D721Med (cell line): ENCODE measurements around the gene ZNF277.

Experiments
- DNase-seq: peaks from one replicate; pipeline ENCODE4 v3.0.0; 2011; ENCODE audit warnings: low spot score; ENCODE audit not compliant: insufficient read length
- FAIRE-seq: peaks from 2 replicates; lab custom pipeline; 2011; peaks lifted over from hg19 to GRCh38; lab: Jason Lieb, UNC
- TF ChIP-seq, protein P1 (sequence below): IDR thresholded peaks from 2 replicates; pipeline ENCODE4 v1.5.1; 2012; ENCODE audit warnings: mild to moderate bottlenecking, control low read depth; ENCODE audit not compliant: insufficient read depth; ENCODE audit errors: missing control alignments

The ZNF277 gene

DNA sequence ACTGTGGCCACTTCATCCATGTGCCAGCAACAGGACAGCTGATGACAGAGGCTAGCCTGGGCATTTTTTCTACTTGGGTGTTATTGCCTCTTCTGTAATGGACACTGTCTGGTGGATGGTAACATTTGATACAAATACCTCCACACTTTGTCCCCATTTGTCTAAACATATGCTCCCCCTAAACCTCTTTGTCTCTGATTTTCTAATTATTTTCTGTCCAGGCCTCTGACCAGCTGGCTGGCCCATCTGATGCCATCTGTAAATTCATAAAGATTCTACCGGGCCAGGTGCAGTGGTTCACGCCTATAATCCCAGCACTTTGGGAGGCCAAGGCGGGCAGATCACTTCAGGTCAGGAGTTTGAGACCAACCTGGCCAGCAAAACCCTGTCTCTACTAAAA lies 159.1 kb downstream of the ZNF277 start:
- no peak for FAIRE-seq
- TF ChIP-seq, protein P1, sequence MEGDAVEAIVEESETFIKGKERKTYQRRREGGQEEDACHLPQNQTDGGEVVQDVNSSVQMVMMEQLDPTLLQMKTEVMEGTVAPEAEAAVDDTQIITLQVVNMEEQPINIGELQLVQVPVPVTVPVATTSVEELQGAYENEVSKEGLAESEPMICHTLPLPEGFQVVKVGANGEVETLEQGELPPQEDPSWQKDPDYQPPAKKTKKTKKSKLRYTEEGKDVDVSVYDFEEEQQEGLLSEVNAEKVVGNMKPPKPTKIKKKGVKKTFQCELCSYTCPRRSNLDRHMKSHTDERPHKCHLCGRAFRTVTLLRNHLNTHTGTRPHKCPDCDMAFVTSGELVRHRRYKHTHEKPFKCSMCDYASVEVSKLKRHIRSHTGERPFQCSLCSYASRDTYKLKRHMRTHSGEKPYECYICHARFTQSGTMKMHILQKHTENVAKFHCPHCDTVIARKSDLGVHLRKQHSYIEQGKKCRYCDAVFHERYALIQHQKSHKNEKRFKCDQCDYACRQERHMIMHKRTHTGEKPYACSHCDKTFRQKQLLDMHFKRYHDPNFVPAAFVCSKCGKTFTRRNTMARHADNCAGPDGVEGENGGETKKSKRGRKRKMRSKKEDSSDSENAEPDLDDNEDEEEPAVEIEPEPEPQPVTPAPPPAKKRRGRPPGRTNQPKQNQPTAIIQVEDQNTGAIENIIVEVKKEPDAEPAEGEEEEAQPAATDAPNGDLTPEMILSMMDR, result no peak
- no peak for DNase-seq

DNA sequence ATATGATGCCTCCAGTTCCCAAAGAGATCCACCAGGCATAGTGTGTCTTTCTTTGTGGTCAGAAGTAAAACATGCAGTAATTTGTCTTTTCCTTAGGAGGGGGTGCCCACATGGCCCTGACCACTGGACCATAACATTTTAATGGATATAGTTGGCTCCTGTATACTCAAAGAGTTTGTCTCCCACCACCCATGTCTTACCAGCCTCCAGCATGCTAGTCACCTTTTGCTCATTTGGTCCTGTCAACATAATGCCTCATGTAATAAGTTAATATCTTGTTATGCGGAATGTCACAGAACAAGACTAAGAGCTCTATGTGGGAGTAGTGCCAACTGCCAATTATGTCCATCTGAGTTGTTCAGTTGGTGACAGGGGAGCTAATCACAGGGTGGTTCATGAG lies 160.4 kb downstream of the ZNF277 start:
- FAIRE-seq (no peak), DNase-seq (no peak)
- TF ChIP-seq, protein P1, result no peak

DNA sequence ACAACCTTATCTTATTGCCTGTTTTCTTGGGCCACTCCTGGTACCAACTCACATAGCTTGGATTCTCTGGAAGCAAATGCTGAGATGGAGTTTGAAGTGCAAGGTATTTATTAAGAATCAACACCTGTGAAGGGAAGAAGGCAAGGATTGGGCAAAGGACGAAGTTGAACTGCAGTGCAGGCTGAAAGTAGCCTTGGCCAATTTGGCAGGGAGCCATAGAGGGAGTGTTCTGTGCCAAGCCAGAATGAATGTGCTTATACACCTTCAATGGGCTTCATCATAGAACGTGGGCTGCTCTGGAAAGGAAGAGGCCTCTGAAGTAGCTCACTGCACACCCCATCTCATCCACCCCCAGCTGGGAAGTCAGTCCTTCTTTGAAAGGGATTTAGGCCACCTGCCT lies 163.9 kb downstream of the ZNF277 start:
- DNase-seq (no peak), FAIRE-seq (no peak)

DNA sequence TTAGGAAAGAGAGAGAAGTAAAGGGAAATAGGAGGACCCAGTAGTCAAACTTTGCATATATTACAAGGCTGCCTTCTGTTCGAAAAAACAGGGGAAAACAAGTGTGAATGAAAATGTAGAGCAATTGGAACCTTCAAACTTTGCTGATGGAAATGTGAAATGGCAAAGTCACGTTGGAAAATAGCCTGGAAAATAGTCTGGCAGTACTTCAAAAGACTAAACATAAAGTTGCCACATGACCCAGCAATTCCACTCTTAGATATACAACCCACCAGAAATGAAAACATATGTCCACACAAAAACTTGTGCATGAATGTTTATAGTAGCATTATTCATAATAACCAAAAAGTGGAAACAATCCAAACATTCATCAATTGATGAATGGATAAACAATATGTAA lies 165.2 kb downstream of the ZNF277 start:
- no peak for FAIRE-seq
- TF ChIP-seq, protein P1, result no peak
- no peak for DNase-seq

More for the DNA sequence above, 163.9 kb downstream of the ZNF277 start:
- TF ChIP-seq, protein P1, result no peak

DNA sequence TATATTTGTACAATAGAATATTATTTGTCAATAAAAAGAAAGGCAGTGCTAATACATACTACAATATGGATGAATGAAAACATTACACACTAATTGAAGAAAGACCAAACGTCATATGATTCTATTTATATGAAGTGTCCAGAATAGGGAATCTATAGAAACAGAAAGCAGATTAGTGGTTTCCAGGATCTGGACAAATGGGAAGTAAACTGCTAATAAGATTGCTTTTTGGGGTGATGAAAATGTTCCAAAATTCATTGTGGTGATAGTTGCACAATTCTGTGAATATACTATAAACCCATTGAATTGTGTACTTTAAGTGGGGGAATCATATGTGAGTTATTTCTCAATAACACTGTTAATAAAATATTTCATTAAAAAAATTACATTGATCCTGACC lies 165.6 kb downstream of the ZNF277 start:
- DNase-seq, result no peak
- FAIRE-seq, result no peak
- TF ChIP-seq, protein P1, result no peak

DNA sequence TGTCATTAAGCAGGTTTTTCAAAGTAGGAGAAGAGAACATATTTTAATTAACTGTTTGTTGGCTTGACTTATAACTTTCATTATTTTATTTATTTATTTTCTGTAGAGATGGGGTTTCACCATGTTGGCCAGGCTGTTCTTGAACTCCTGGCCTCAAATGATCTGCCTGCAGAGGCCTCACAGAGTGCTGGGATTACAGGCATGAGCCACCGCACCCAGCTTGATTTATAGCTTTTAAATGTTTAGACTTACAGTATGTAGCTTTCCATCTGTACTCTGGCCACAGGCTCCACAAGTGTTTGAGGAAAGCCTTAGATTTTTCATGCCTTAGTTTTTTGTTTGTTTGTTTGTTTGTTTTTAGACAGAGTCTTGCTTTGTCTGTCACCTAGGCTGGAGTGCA lies 171.1 kb downstream of the ZNF277 start:
- DNase-seq (no peak), FAIRE-seq (no peak)

GRCh38 chr7:112381311-112382091 lies 175.0 kb downstream of the ZNF277 start:
- FAIRE-seq, result no peak
- TF ChIP-seq, protein P1, result no peak

More for the DNA sequence above, 171.1 kb downstream of the ZNF277 start:
- TF ChIP-seq, protein P1, result no peak

More at GRCh38 chr7:112381311-112382091, 175.0 kb downstream of the ZNF277 start:
- no peak for DNase-seq
